ENCODE results near the gene SLC35A5.

SLC35A5 gene

GRCh38 chr3:112572701-112573100 is 10.9 kb downstream of the SLC35A5 start:
- no peak for DNase-seq

DNA sequence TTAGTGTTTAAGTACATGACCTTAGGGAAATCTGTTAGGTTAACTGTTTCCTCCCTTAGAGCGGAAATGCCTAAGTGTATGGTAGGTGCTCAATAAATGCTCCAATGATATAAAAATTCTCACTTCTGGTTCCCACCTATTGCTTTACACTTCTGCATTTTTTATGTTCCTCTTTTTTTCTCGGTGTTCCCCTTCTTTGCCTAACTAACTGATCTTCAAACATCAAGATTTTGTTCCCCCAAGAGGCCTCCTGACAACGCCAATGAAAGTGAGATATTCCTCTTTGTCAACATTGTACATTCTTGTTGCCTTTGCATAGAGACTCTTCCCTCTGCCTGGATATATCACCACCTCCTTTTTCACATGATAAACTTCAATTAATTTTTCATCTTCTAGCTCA is 17.4 kb downstream of the SLC35A5 start:
- DNase-seq: no peak

DNA sequence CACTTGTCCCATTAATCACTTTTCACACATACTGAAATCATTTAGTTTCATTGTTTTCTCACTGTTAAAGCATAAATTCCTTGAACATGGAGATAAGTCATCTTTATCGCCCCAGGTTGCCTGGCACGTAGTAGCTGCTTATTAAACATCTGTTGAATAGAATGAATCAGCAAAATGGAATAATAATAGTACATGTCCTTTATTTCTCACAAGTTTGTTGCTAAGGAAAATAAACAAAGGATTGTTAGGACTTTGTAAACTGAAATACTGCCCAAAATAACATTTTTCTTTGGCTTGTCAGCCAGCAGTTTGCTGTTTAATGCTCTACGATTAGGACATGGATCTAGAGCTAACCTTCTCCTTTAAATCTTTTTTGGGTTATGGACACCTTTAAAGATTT is 17.9 kb downstream of the SLC35A5 start:
- no peak for DNase-seq

DNA sequence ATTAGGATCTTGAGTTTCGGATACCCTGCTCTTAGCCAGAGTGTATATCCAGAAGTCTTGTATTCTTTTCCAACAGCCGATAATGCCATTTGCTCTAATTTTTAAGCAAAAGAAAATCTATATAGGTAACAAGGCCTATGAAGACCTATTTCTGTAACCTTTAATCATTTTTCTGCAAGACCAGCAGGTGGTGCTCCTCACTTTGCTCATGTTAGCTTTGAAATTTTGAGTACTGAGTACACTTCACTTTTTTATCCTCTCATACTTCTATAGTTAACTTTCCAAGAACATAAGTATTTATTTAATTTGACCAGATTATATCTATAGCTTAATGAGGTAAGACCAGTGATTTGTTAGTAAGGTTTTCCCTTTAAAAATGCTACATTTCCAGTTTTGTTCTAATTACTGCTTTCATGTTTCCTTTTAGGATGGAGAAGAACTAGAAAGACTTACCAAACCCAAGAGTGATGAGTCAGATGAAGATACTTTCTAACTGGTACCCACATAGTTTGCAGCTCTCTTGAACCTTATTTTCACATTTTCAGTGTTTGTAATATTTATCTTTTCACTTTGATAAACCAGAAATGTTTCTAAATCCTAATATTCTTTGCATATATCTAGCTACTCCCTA is 20.5 kb downstream of the SLC35A5 start:
- DNase-seq: no peak

DNA sequence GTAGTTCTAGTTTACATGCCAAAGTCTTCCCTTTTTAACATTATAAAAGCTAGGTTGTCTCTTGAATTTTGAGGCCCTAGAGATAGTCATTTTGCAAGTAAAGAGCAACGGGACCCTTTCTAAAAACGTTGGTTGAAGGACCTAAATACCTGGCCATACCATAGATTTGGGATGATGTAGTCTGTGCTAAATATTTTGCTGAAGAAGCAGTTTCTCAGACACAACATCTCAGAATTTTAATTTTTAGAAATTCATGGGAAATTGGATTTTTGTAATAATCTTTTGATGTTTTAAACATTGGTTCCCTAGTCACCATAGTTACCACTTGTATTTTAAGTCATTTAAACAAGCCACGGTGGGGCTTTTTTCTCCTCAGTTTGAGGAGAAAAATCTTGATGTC is 21.3 kb downstream of the SLC35A5 start:
- no peak for DNase-seq

DNA sequence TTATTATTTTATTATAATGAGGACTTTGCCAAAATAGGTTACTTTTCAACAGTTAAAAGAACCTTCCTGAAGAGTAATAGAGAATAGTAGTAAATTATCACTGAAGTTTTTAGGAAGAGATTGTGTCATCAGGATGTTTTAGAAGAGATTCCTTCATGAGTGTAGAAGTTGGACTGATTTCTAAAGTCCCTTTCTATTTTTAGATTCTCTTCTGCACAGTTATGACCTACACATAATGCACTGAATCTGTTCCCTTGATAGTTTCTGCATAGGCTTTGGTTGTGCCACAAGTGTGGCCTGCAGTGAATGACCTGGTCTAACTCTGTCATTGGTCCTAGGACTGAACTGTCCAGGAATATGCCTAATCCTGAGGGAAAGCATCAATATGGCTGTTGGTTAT is 23.9 kb downstream of the SLC35A5 start:
- DNase-seq: no peak

- DNase-seq: no peak
Measured at GRCh38 chr3:112587336-112587735, 25.5 kb downstream of the SLC35A5 start.

DNA sequence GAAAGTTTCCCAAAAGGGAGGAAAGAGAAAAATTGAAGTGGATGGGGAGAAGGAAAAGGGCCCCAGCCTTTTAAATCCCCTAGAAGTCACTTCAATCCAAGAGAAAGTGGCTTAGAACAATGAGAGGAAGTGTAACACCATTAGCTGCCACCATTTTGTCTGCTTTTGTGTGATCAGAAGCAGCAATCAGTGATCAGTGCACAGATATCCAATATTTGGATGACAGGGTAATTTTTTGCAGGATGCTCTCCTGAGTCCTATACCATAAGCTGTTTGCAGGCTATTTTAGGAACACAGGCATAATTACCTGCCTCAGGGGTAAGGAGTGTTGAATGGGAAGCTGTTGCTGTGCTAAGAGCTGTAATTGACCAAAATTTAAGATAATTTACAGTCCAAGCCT is 31.4 kb downstream of the SLC35A5 start:
- DNase-seq: no peak

GRCh38 chr3:112594856-112595255 is 33.0 kb downstream of the SLC35A5 start:
- no peak for DNase-seq

GRCh38 chr3:112597945-112598344 is 36.1 kb downstream of the SLC35A5 start:
- no peak for DNase-seq

GRCh38 chr3:112598731-112599130 is 36.9 kb downstream of the SLC35A5 start:
- DNase-seq: no peak

DNA sequence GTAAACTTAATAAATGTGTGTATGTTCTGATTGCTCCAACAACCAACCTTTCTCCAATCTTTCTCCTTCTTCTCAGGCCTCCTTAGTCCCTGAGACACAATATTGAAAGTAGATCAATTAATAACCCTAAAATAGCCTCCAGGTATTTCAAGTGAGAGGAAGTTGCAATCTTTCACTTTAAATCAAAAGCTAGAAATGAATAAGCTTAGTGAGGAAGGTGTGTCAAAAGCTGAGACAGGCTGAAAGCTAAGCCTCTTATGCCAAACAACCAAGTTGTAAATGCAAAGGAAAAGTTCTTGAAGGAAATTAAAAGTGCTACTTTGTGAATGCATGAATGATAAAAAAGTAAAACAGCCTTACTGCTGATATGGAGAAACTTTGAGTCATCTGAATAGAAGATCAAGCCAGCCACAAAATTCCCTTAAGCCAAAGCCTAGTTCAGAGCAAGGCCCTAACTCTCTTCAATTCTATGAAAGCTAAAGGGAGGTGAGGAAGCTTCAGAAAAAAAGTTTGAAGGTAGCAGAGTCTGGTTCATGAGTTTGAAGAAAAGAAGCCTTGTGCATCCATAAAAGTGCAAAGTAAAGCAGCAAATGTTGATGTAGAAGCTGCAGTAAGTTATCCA is 40.5 kb downstream of the SLC35A5 start:
- DNase-seq: no peak

DNA sequence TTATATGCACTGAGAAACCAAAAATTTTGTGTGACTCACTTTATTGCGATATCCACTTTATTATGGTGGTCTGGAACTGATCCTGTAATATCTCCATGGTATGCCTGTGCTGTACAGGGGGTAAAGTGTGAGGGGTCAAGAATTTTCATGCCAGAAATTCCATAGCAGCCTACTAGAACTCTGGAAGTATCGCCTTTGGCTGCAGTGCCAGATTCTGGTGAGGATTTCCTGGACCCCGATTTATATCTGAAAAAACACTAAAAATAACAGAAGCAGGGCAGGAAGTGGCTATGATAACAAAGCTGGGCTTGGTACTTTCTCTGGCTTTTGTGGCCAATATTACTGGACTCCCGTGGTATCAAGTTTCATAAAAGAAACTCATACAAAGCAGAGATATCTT is 42.7 kb downstream of the SLC35A5 start:
- DNase-seq: peak; percentile 86

DNA sequence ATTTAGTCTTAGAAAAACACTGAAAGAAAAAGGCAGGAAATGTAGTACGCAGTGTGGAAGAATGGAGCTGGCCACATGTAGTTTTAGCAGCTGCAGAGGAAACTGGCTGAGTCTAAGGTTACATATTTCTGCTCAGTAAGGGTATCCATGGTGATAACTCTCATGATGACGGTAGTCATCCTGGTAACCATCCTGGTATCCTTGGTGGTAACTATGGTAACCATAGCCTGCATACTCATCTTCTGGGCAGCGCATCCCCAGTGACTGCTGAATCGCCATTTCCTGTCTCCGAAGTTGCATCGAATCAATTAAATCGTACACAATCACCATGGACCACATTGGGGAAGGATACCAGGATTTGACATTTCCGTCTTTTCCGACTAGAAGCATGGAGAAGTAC is 43.4 kb downstream of the SLC35A5 start:
- DNase-seq: peak; percentile 81

DNA sequence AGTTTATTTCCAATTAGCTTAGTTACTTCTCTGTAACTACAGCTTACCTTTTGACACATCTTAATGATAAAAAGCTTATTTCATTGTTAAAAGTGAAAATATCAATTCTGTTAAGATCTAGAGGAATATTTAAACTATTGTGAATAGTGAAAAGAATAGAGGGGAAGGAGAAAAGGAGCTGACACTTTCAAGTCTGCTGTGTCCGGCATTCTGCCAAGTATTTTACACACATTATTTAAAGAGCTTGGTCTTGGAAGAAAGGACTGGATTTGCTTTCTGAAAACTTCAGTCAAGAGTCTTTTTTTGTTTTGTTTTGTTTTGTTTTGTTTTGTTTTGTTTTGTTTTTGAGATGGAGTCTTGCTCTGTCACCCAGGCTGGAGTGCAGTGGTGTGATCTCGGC is 44.3 kb downstream of the SLC35A5 start:
- no peak for DNase-seq

- no peak for DNase-seq
Measured at GRCh38 chr3:112607863-112608262, 46.0 kb downstream of the SLC35A5 start.

- DNase-seq: no peak
Measured at GRCh38 chr3:112610121-112610520, 48.3 kb downstream of the SLC35A5 start.

DNA sequence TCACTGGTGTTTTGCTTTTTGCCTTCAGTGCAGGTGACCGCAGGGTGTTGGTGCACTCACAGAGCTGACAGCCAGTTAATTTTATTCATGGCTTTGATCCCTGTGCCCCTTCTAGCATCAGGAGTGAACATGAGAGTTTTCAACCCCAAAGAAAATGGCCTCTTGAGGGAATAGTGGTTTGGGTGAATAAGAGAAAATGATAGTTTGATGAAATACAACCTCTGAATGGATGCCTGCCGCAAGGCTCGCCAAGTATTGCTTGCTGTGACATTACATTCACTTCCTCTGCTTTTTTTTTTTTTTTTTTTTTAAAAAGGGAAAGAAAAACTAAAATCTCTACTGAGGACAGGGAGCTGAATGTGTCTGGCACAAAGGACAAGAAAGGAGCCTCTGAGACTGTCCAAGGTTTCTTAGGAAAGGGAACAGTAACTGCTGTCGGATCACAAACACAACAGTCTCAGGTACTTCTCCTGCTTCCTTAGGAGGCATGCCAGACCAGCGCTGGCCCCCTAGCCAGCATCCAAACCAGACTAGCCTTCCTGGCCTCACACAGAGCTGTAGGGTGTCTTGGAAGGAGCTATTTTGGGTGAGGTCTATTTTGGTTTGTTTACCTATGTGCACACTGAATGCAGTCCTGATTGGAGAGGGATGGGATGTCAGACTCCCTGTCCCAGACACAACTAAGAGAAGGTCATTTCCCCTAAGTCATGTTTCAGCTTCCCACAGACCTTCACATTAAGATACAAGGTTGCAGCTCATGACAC is 50.1 kb downstream of the SLC35A5 start:
- no peak for DNase-seq

DNA sequence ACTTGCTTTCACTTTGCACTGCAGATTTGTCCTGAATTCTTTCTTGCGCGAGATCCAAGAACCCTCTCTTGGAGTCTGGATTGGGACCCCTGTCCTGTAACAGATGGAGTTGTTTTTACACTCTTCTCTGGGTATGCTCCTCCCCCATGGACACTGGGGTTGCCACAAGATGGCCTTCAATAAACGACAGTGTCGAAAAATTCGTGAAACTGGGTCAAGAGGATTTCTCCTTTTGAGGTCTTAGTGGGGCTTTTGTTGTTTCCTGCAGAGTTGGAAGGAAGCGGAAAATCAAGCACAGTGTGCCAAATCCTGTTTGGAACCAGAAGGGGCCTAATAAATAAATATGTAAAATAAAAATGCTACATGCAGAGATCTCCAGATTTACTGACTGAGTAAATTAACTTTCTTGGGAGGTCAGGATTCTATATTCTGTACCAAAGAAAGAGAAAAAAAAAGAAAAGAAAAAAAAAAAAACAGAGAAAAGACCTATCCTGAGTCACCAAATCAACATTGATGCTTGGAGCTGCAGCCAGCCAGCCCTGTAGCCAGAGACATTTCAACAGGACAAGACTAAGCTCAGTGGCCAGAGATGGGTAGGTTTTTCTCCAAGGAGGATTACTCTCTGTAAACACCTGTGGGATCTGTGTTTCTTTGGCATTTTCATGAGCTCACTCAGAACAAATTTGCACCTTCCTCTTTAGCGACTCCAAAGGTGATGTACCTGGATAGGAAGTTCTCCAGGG is 54.3 kb downstream of the SLC35A5 start:
- no peak for DNase-seq

- DNase-seq: no peak
Measured at GRCh38 chr3:112617285-112617684, 55.4 kb downstream of the SLC35A5 start.

GRCh38 chr3:112619295-112619694 is 57.5 kb downstream of the SLC35A5 start:
- DNase-seq: no peak

- no peak for DNase-seq
Measured at GRCh38 chr3:112623213-112623612, 61.4 kb downstream of the SLC35A5 start.

DNA sequence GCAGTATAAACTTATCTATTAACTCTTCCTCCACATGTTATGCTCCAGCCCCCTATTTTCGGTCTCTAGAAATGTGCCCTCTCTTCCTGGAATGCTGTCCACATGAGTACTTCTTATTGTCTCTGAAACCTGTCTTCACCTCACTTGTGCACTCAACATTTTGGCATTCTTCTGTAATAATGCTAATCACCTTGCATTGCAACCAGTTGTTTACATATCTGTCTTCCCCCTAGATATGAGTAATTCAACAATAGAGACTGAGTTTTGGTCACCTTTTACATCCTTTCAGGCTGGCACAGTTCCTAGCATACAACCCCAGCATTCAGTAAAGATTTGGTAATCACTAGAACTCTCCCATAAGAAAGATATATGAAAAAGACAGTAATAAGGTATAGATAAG is 61.9 kb downstream of the SLC35A5 start:
- no peak for DNase-seq

DNA sequence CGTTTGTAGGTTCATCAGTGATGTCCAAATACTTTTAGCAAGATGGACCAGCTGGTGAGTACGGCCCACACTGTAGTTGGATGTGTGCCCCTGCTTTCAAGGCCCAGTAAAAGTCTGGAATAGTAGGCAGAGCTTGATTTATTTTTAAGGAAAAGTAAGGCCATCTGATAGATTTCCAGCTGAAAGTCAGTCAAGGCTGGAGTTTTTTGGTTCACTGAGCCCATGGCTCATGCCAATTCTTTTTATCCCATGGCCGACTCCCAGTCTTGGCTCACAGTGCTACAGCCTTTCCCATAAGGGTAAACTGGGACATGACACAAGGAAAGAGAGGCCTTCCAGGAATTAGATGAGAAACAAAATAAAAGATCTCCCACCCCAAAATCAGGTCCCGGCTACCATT is 65.6 kb downstream of the SLC35A5 start:
- DNase-seq: no peak

Data from NCI-H226 (cell line).